GM23338 (cell line): Measurements from ENCODE around the gene ADAMTS19. TPM values are rescaled to one million over a fixed set of nuclear protein-coding genes. Genes with fewer than 3 reads are reported as not detected.

ENCODE experiments used
- ATAC-seq: fragments of 200-7000 bp; cut with Tn5 transposase; 3 replicates; pipeline ENCODE4 v1.9.1; 2020
- DNase-seq: peaks from one replicate; pipeline ENCODE4 v3.0.0-alpha.2; 2015; ENCODE audit warnings: low spot score
- H2AFZ ChIP-seq: fragments of 200-600 bp; sonication (generic); 2 replicates; pipeline ENCODE4 v1.8.0; 2016; ENCODE audit warnings: antibody characterized with exemption, mild to moderate bottlenecking, moderate library complexity
- H3F3A ChIP-seq: fragments of 200-600 bp; sonication (generic); replicated peaks from 2 replicates; pipeline ENCODE4 v1.8.0; 2017; ENCODE audit warnings: antibody characterized with exemption, mixed run types, low read depth
- H3K27ac ChIP-seq: fragments of 200-600 bp; sonication (generic); 2 replicates; pipeline ENCODE4 v1.6.1; 2016; ENCODE audit warnings: low read depth
- H3K27me3 ChIP-seq: fragments of 200-600 bp; sonication (generic); 2 replicates; pipeline ENCODE4 v1.8.0; 2016; ENCODE audit warnings: mild to moderate bottlenecking, mixed run types, moderate library complexity; ENCODE audit not compliant: insufficient read depth
- H3K36me3 ChIP-seq: fragments of 200-600 bp; sonication (generic); 2 replicates; pipeline ENCODE4 v1.8.0; 2016; ENCODE audit warnings: mild to moderate bottlenecking; ENCODE audit not compliant: insufficient read depth
- H3K4me1 ChIP-seq: fragments of 200-600 bp; sonication (generic); 2 replicates; pipeline ENCODE4 v1.8.0; 2016; ENCODE audit warnings: mild to moderate bottlenecking, moderate library complexity; ENCODE audit not compliant: insufficient read depth
- H3K4me2 ChIP-seq: fragments of 200-600 bp; sonication (generic); 2 replicates; pipeline ENCODE4 v1.7.1; 2017; ENCODE audit warnings: mixed run types
- H3K4me3 ChIP-seq: fragments of 200-600 bp; sonication (generic); 2 replicates; pipeline ENCODE4 v1.6.1; 2016; ENCODE audit warnings: mixed run types
- H3K79me2 ChIP-seq: fragments of 200-600 bp; sonication (generic); replicated peaks from 2 replicates; pipeline ENCODE4 v1.8.0; 2017; ENCODE audit warnings: mild to moderate bottlenecking; ENCODE audit not compliant: insufficient read depth
- H3K9me2 ChIP-seq: fragments of 200-600 bp; sonication (generic); 2 replicates; pipeline ENCODE4 v1.8.0; 2017; ENCODE audit not compliant: insufficient read depth
- H4K20me1 ChIP-seq: fragments of 200-600 bp; sonication (generic); replicated peaks from 2 replicates; pipeline ENCODE4 v1.8.0; 2017; ENCODE audit warnings: mild to moderate bottlenecking; ENCODE audit not compliant: insufficient read depth
- H3K27ac Mint-ChIP-seq: 2 replicates; pipeline ENCODE4 v1.8.0; 2020; ENCODE audit warnings: inconsistent platforms, mild to moderate bottlenecking, moderate library complexity, mixed read lengths
- H3K27me3 Mint-ChIP-seq: 3 replicates; pipeline ENCODE4 v1.8.0; 2022; ENCODE audit warnings: low read depth, mild to moderate bottlenecking, moderate library complexity, mixed read lengths, inconsistent platforms; ENCODE audit not compliant: insufficient read depth, poor library complexity
- H3K36me3 Mint-ChIP-seq: 3 replicates; pipeline ENCODE4 v1.8.0; 2021; ENCODE audit warnings: low read depth, mild to moderate bottlenecking, inconsistent platforms, moderate library complexity, mixed read lengths
- H3K4me1 Mint-ChIP-seq: 3 replicates; pipeline ENCODE4 v1.8.0; 2020; ENCODE audit warnings: mild to moderate bottlenecking, inconsistent platforms, mixed read lengths
- H3K4me3 Mint-ChIP-seq: 3 replicates; pipeline ENCODE4 v1.8.0; 2021; ENCODE audit warnings: moderate library complexity, mild to moderate bottlenecking, inconsistent platforms, mixed read lengths
- H3K9me3 Mint-ChIP-seq: 3 replicates; pipeline ENCODE4 v1.8.0; 2020; ENCODE audit warnings: moderate library complexity, mild to moderate bottlenecking, inconsistent platforms, mixed read lengths
- CREB1 ChIP-seq: fragments of 250-450 bp; sonication (Bioruptor Pico); IDR thresholded peaks from 2 replicates; pipeline ENCODE4 v1.5.0; 2020; ENCODE audit warnings: low read depth, mild to moderate bottlenecking, moderate library complexity
- EZH2 ChIP-seq: fragments of 200-600 bp; sonication (generic); IDR thresholded peaks from one replicate; pipeline ENCODE4 v1.8.0; 2017; ENCODE audit warnings: antibody characterized with exemption, mild to moderate bottlenecking, low read depth; ENCODE audit not compliant: unreplicated experiment
- EZH2phosphoT487 ChIP-seq: fragments of 200-600 bp; sonication (generic); IDR thresholded peaks from one replicate; pipeline ENCODE4 v1.8.1; 2018; ENCODE audit warnings: antibody characterized with exemption; ENCODE audit not compliant: unreplicated experiment
- JUNB ChIP-seq: IDR thresholded peaks from one replicate; pipeline ENCODE4 v1.6.1; 2016; ENCODE audit warnings: antibody characterized with exemption; ENCODE audit not compliant: unreplicated experiment
- NANOG ChIP-seq: IDR thresholded peaks from 2 replicates; pipeline ENCODE4 v1.6.1; 2016; ENCODE audit warnings: antibody characterized with exemption, borderline replicate concordance
- POLR2AphosphoS5 ChIP-seq: IDR thresholded peaks from 2 replicates; pipeline ENCODE4 v1.6.1; 2016; ENCODE audit warnings: antibody characterized with exemption, low read depth
- REST ChIP-seq: IDR thresholded peaks from one replicate; pipeline ENCODE4 v1.6.1; 2018; ENCODE audit warnings: antibody characterized with exemption; ENCODE audit not compliant: unreplicated experiment
- STAT1 ChIP-seq: IDR thresholded peaks from one replicate; pipeline ENCODE4 v1.6.1; 2016; ENCODE audit warnings: antibody characterized with exemption; ENCODE audit not compliant: unreplicated experiment
- ZNF114 ChIP-seq: fragments of 250-450 bp; sonication (Bioruptor Pico); IDR thresholded peaks from 2 replicates; pipeline ENCODE4 v1.5.0; 2020; ENCODE audit warnings: mild to moderate bottlenecking, moderate library complexity
- ZNF331 ChIP-seq: fragments of 250-450 bp; sonication (Bioruptor Pico); IDR thresholded peaks from 2 replicates; pipeline ENCODE4 v1.5.0; 2020; ENCODE audit warnings: low read depth, mild to moderate bottlenecking, moderate library complexity
- polyA plus RNA-seq: library from polyadenylated mRNA; unstranded; fragments of >200 nt; fragmentation: Nextera tagmentation; extraction: Ambion mirVana; gene quantifications from 2 replicates; pipeline ENCODE4 v1.2.1, GENCODE V29; 2016
- total RNA-seq: library from RNA; depleted of rRNA; stranded (reverse); fragments of >200 nt; shearing (Covaris generic); gene quantifications from 2 replicates; pipeline ENCODE4 v1.2.3, GENCODE V29; 2014
- TF ChIP-seq, protein P1 (sequence below), 2 experiments: fragments of 200-600 bp in 1 of 2; sonication (generic) in 1 of 2; conservative IDR thresholded peaks; 2 replicates each; pipeline versions ENCODE4 v1.5.1 to v1.6.1; 2016 to 2017; ENCODE audit warnings: antibody characterized with exemption in 2 of 2, low read depth in 2 of 2, mild to moderate bottlenecking in 2 of 2, moderate library complexity in 1 of 2
- TF ChIP-seq, protein P2 (sequence below): IDR thresholded peaks from 2 replicates; pipeline ENCODE4 v1.6.1; 2016; ENCODE audit warnings: antibody characterized with exemption
- TF ChIP-seq, protein P3 (sequence below): fragments of 250-450 bp; sonication (Bioruptor Pico); IDR thresholded peaks from 2 replicates; pipeline ENCODE4 v1.5.0; 2020; ENCODE audit warnings: mild to moderate bottlenecking, moderate library complexity

ADAMTS19 gene
- total and polyA plus RNA-seq, 2 experiments from 2014 or later: 6.0 to 27.4 TPM

DNA sequence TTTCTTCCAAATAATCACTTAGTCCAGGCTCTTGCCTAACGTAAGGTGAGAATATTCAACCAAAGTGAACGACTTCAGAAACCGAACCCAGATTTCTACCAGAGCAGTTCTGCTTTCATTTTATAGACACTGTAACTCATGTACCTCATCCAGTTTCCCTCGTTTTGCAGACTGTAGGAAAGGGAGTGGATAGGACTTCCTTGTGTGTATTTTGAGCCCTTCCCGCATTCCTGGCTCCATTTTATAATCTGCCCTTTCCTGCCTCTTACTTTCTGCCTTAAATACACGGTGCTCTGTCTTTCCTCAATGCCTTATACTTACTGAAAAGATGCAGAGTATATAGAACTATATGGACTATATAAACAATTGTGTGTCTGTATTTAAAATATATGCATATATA lies 308.6 kb downstream of the ADAMTS19 start:
- H3K9me2 ChIP-seq: no peaks in the 10 kb centered on the region
- no peak overlapping the region for H3K4me2 ChIP-seq
- H3K4me3 ChIP-seq: no peak overlapping the region
- H3K4me1 Mint-ChIP-seq: peaks cover 13% of the 10 kb centered on the region; the same call in 2 of the 3 replicates
- H3K9me3 Mint-ChIP-seq: no peaks in the 10 kb centered on the region
- H3K4me1 ChIP-seq: peaks cover 4% of the 10 kb centered on the region
- H3K27me3 Mint-ChIP-seq: no peaks in the 10 kb centered on the region
- H3K27ac Mint-ChIP-seq: no peak overlapping the region
- H3K79me2 ChIP-seq: no peaks in the 10 kb centered on the region
- no peak for TF ChIP-seq REST
- TF ChIP-seq, protein P1, sequence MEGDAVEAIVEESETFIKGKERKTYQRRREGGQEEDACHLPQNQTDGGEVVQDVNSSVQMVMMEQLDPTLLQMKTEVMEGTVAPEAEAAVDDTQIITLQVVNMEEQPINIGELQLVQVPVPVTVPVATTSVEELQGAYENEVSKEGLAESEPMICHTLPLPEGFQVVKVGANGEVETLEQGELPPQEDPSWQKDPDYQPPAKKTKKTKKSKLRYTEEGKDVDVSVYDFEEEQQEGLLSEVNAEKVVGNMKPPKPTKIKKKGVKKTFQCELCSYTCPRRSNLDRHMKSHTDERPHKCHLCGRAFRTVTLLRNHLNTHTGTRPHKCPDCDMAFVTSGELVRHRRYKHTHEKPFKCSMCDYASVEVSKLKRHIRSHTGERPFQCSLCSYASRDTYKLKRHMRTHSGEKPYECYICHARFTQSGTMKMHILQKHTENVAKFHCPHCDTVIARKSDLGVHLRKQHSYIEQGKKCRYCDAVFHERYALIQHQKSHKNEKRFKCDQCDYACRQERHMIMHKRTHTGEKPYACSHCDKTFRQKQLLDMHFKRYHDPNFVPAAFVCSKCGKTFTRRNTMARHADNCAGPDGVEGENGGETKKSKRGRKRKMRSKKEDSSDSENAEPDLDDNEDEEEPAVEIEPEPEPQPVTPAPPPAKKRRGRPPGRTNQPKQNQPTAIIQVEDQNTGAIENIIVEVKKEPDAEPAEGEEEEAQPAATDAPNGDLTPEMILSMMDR (conservative IDR thresholded peaks at IDR 0.05; ENCODE audit: low read depth in 2 of 2): no peak
- no peak for TF ChIP-seq JUNB
- no peak for TF ChIP-seq ZNF114
- TF ChIP-seq EZH2: no peak
- no peak for TF ChIP-seq POLR2AphosphoS5
- TF ChIP-seq CREB1 (CRISPR knock-in tag): no peak
- TF ChIP-seq NANOG: no peak
- TF ChIP-seq, protein P2, sequence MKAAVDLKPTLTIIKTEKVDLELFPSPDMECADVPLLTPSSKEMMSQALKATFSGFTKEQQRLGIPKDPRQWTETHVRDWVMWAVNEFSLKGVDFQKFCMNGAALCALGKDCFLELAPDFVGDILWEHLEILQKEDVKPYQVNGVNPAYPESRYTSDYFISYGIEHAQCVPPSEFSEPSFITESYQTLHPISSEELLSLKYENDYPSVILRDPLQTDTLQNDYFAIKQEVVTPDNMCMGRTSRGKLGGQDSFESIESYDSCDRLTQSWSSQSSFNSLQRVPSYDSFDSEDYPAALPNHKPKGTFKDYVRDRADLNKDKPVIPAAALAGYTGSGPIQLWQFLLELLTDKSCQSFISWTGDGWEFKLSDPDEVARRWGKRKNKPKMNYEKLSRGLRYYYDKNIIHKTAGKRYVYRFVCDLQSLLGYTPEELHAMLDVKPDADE: no peak
- TF ChIP-seq EZH2phosphoT487: no peak
- TF ChIP-seq, protein P3, sequence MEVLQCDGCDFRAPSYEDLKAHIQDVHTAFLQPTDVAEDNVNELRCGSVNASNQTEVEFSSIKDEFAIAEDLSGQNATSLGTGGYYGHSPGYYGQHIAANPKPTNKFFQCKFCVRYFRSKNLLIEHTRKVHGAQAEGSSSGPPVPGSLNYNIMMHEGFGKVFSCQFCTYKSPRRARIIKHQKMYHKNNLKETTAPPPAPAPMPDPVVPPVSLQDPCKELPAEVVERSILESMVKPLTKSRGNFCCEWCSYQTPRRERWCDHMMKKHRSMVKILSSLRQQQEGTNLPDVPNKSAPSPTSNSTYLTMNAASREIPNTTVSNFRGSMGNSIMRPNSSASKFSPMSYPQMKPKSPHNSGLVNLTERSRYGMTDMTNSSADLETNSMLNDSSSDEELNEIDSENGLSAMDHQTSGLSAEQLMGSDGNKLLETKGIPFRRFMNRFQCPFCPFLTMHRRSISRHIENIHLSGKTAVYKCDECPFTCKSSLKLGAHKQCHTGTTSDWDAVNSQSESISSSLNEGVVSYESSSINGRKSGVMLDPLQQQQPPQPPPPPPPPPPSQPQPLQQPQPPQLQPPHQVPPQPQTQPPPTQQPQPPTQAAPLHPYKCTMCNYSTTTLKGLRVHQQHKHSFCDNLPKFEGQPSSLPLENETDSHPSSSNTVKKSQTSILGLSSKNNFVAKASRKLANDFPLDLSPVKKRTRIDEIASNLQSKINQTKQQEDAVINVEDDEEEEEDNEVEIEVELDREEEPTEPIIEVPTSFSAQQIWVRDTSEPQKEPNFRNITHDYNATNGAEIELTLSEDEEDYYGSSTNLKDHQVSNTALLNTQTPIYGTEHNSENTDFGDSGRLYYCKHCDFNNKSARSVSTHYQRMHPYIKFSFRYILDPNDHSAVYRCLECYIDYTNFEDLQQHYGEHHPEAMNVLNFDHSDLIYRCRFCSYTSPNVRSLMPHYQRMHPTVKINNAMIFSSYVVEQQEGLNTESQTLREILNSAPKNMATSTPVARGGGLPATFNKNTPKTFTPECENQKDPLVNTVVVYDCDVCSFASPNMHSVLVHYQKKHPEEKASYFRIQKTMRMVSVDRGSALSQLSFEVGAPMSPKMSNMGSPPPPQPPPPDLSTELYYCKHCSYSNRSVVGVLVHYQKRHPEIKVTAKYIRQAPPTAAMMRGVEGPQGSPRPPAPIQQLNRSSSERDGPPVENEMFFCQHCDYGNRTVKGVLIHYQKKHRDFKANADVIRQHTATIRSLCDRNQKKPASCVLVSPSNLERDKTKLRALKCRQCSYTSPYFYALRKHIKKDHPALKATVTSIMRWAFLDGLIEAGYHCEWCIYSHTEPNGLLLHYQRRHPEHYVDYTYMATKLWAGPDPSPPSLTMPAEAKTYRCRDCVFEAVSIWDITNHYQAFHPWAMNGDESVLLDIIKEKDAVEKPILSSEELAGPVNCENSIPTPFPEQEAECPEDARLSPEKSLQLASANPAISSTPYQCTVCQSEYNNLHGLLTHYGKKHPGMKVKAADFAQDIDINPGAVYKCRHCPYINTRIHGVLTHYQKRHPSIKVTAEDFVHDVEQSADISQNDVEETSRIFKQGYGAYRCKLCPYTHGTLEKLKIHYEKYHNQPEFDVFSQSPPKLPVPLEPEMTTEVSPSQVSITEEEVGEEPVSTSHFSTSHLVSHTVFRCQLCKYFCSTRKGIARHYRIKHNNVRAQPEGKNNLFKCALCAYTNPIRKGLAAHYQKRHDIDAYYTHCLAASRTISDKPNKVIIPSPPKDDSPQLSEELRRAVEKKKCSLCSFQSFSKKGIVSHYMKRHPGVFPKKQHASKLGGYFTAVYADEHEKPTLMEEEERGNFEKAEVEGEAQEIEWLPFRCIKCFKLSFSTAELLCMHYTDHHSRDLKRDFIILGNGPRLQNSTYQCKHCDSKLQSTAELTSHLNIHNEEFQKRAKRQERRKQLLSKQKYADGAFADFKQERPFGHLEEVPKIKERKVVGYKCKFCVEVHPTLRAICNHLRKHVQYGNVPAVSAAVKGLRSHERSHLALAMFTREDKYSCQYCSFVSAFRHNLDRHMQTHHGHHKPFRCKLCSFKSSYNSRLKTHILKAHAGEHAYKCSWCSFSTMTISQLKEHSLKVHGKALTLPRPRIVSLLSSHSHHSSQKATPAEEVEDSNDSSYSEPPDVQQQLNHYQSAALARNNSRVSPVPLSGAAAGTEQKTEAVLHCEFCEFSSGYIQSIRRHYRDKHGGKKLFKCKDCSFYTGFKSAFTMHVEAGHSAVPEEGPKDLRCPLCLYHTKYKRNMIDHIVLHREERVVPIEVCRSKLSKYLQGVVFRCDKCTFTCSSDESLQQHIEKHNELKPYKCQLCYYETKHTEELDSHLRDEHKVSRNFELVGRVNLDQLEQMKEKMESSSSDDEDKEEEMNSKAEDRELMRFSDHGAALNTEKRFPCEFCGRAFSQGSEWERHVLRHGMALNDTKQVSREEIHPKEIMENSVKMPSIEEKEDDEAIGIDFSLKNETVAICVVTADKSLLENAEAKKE (CRISPR knock-in tag): no peak
- TF ChIP-seq ZNF331 (CRISPR knock-in tag): no peak
- no peak for TF ChIP-seq STAT1
- H3K36me3 Mint-ChIP-seq: no peaks in the 10 kb centered on the region
- no peak overlapping the region for H3K4me3 Mint-ChIP-seq
- no peaks in the 10 kb centered on the region for H3K27me3 ChIP-seq
- H2AFZ ChIP-seq: peak overlapping the region; percentile 64
- H3F3A ChIP-seq: no peaks in the 10 kb centered on the region
- H3K27ac ChIP-seq: no peak overlapping the region
- H3K36me3 ChIP-seq: no peaks in the 10 kb centered on the region
- H4K20me1 ChIP-seq: no peaks in the 10 kb centered on the region
- DNase-seq (no peak), ATAC-seq (no peak)
